GM18498 (cell line): Measurements from ENCODE around the gene GASK1B.

Experiments
- ATAC-seq: cut with Tn5 transposase; IDR thresholded peaks from one replicate; pipeline ENCODE4 v1.9.1; 2021; ENCODE audit warnings: mild to moderate bottlenecking, moderate library complexity; ENCODE audit not compliant: unreplicated experiment

The GASK1B gene

GRCh38 chr4:158189422-158189821, 16.6 kb upstream of the GASK1B start:
- ATAC-seq, result no peak

- ATAC-seq, result no peak
Observed at GRCh38 chr4:158186815-158187214, 14.0 kb upstream of the GASK1B start.

- no peak for ATAC-seq
Observed at GRCh38 chr4:158182736-158183135, 9.9 kb upstream of the GASK1B start.

GRCh38 chr4:158181906-158182305, 9.1 kb upstream of the GASK1B start:
- ATAC-seq, result no peak

GRCh38 chr4:158179465-158179864, 6.6 kb upstream of the GASK1B start:
- ATAC-seq, result no peak

- no peak for ATAC-seq
Observed at GRCh38 chr4:158176776-158177175, 4.0 kb upstream of the GASK1B start.

GRCh38 chr4:158176108-158176507, 3.3 kb upstream of the GASK1B start:
- no peak for ATAC-seq

- ATAC-seq, result peak; percentile 42
Observed at GRCh38 chr4:158170691-158171561, 1.9 kb downstream of the GASK1B start.

GRCh38 chr4:158169931-158170690, 2.7 kb downstream of the GASK1B start:
- peak; percentile 5 for ATAC-seq

- ATAC-seq, result no peak
Observed at GRCh38 chr4:158169506-158169905, 3.3 kb downstream of the GASK1B start.

GRCh38 chr4:158168606-158169005, 4.2 kb downstream of the GASK1B start:
- ATAC-seq, result no peak

GRCh38 chr4:158166701-158167100, 6.1 kb downstream of the GASK1B start:
- no peak for ATAC-seq

GRCh38 chr4:158164768-158165213, 8.0 kb downstream of the GASK1B start:
- no peak for ATAC-seq

- no peak for ATAC-seq
Observed at GRCh38 chr4:158163941-158164767, 8.7 kb downstream of the GASK1B start.

GRCh38 chr4:158162631-158163030, 10.2 kb downstream of the GASK1B start:
- ATAC-seq, result no peak

GRCh38 chr4:158161551-158162354, 11.1 kb downstream of the GASK1B start:
- no peak for ATAC-seq

- no peak for ATAC-seq
Observed at GRCh38 chr4:158159718-158160094, 13.1 kb downstream of the GASK1B start.

- ATAC-seq, result peak; percentile 60
Observed at GRCh38 chr4:158159054-158159717, 13.6 kb downstream of the GASK1B start.

GRCh38 chr4:158157412-158157811, 15.4 kb downstream of the GASK1B start:
- ATAC-seq, result no peak
